ENCODE measurements around the gene CNNM2. TPM values are rescaled to one million over a fixed set of nuclear protein-coding genes. Genes with fewer than 3 reads are reported as not detected.

The CNNM2 gene
- total RNA-seq, 1 experiment from 2014 or later = 4.5 TPM

GRCh38 chr10:103077491-103078308 lies 159.6 kb downstream of the CNNM2 start:
- DNase-seq = no peak
- no peaks in the 10 kb centered on the region for H3K27me3 ChIP-seq (ENCODE audit: control insufficient read depth, insufficient read depth, low read length)

GRCh38 chr10:103078309-103078615 lies 160.2 kb downstream of the CNNM2 start:
- Histone ChIP-seq H3K36me3 (replicated peaks; ENCODE audit: control insufficient read depth, insufficient read depth, low read length) (peaks cover 1% of the 10 kb centered on the region; the same call in 1 of the 2 replicates), H3K27me3 (ENCODE audit: control insufficient read depth, insufficient read depth, low read length) (no peaks in the 10 kb centered on the region), H3K4me3 (ENCODE audit: insufficient read depth, low read depth, low read length) (no peak overlapping the region)
- no peak for DNase-seq

More at GRCh38 chr10:103077491-103078308, 159.6 kb downstream of the CNNM2 start:
- Histone ChIP-seq H3K4me3 (ENCODE audit: insufficient read depth, low read depth, low read length) (no peak overlapping the region), H3K36me3 (replicated peaks; ENCODE audit: control insufficient read depth, insufficient read depth, low read length) (peaks cover 1% of the 10 kb centered on the region; the same call in 1 of the 2 replicates)

DNA sequence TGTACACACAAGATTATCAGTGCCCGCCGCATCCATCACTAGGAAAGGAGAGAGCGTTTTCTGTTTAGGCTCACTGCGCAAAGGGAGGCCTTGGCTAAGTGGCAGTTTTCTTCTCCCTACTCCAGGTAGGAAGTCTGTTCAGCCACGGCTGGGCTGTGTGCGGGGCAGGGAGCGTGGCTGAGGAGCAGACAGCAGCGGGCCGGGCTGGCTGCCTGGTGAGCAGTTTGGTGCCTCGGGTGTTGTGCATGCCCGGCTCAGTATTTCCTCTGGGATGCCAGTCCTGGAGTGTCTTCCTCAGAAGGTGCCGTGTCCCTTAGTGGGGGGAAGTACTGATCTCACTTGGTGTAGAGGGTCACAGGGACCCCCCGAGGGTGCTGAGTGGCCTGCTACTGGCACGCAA lies 160.6 kb downstream of the CNNM2 start:
- H3K4me3 ChIP-seq (ENCODE audit: insufficient read depth, low read depth, low read length) = no peak overlapping the region
- no peak for DNase-seq
- H3K36me3 ChIP-seq (replicated peaks; ENCODE audit: control insufficient read depth, insufficient read depth, low read length) = peaks cover 1% of the 10 kb centered on the region; the same call in 1 of the 2 replicates
- no peaks in the 10 kb centered on the region for H3K27me3 ChIP-seq (ENCODE audit: control insufficient read depth, insufficient read depth, low read length)

- H3K27me3 ChIP-seq (ENCODE audit: control insufficient read depth, insufficient read depth, low read length) = no peaks in the 10 kb centered on the region
- H3K36me3 ChIP-seq (replicated peaks; ENCODE audit: control insufficient read depth, insufficient read depth, low read length) = peaks cover 1% of the 10 kb centered on the region; the same call in 1 of the 2 replicates
- no peak for DNase-seq
- H3K4me3 ChIP-seq (ENCODE audit: insufficient read depth, low read depth, low read length) = no peak overlapping the region
These were observed 161.0 kb downstream of the CNNM2 start for GRCh38 chr10:103079100-103079499.

- Histone ChIP-seq H3K36me3 (replicated peaks; ENCODE audit: control insufficient read depth, insufficient read depth, low read length) (peaks cover 1% of the 10 kb centered on the region), H3K4me3 (ENCODE audit: insufficient read depth, low read depth, low read length) (no peak overlapping the region), H3K27me3 (ENCODE audit: control insufficient read depth, insufficient read depth, low read length) (no peaks in the 10 kb centered on the region)
- no peak for DNase-seq
These were observed 161.9 kb downstream of the CNNM2 start for GRCh38 chr10:103079946-103080345.

DNA sequence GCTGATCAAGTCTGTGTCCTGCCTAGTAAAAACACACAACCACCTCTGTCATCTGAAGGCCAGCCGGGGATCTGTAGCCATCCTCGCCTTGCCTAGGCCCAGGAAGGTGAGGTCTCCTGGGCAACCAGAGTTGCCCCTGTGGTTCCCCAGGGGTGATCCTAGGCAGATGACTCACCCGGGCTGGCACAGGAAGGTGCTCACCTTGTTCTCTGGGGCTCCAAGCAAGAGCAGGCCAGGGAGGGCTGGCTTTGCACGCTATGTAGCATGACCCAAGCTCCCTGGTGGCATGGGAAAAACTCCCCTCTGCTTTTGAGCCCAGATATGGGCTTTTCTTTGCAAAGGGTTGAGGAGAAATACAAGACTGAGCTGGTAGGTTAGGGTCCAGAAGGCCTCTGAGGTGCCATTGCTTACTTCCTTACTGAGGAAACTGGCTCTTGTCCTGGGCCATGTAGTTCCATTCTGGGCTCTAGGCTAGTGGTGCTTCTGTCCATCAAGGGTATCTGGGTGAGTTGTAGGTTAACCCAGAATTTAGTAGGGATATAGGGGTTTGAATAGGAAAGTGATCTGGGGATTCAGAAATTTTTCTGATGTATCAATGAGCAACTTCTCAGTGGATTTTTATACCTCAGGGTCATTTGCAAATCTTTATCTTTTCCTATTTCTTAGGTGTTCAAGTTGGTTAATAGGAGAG lies 162.9 kb downstream of the CNNM2 start:
- Histone ChIP-seq H3K4me3 (ENCODE audit: insufficient read depth, low read depth, low read length) (no peak overlapping the region), H3K27me3 (ENCODE audit: control insufficient read depth, insufficient read depth, low read length) (no peaks in the 10 kb centered on the region), H3K36me3 (replicated peaks; ENCODE audit: control insufficient read depth, insufficient read depth, low read length) (peaks cover 1% of the 10 kb centered on the region)
- no peak for DNase-seq

- Histone ChIP-seq H3K36me3 (replicated peaks; ENCODE audit: control insufficient read depth, insufficient read depth, low read length) (peaks cover 3% of the 10 kb centered on the region), H3K27me3 (ENCODE audit: control insufficient read depth, insufficient read depth, low read length) (no peaks in the 10 kb centered on the region), H3K4me3 (ENCODE audit: insufficient read depth, low read depth, low read length) (no peak overlapping the region)
- DNase-seq = no peak
These were observed 164.6 kb downstream of the CNNM2 start for GRCh38 chr10:103082683-103083082.

DNA sequence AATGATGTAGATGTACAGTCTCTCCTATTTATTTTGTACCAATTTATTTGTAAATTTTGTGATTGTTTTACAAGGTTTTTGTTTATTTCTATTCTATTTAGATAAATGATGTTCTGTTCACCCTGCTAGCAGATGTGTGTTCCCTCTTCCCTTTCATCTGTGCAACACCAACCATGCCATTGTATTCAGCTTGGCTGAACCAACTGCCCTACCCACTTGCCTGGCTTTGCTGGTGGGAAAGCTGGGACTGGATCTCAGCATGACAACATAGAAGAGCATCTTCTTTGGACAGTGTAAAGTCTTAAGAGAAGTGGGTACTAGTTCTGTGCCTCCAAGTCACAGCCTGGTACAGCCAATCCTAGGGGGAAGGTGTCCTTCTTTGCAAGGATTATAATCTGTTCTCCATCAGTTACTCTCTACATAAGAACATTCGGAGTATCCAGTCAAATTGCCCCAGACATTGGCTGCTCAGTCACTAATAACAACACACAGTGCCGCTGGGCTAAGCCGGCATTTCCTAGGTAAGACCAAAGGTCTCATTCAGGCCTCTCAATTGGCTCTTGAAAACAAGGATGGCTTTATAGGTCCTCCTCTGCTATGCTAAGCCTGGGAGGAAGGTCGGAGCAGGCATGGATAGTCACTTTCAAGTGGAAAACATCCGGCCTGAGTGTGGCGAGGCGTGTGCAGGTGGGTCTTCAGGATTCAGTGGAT lies 165.3 kb downstream of the CNNM2 start:
- no peak for DNase-seq
- Histone ChIP-seq H3K27me3 (ENCODE audit: control insufficient read depth, insufficient read depth, low read length) (no peaks in the 10 kb centered on the region), H3K36me3 (replicated peaks; ENCODE audit: control insufficient read depth, insufficient read depth, low read length) (peaks cover 3% of the 10 kb centered on the region), H3K4me3 (ENCODE audit: insufficient read depth, low read depth, low read length) (no peak overlapping the region)

DNA sequence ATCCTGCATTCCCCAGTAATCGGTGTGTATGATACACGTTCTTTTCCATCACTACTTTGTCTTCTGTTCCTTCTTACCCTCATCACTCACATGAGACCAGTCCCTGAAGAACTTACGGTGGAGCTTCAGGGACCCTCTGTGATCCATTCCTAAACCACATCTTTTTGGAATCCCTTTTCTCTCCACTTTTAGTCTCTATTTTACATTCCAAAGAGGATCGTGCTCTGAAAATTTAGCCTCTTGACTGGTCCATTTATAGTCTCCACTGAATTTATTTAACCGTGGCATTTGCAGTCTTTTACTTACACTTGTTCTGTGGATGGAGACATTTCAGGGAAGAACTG lies 165.9 kb downstream of the CNNM2 start:
- Histone ChIP-seq H3K27me3 (ENCODE audit: control insufficient read depth, insufficient read depth, low read length) (no peaks in the 10 kb centered on the region), H3K36me3 (replicated peaks; ENCODE audit: control insufficient read depth, insufficient read depth, low read length) (peaks cover 6% of the 10 kb centered on the region), H3K4me3 (ENCODE audit: insufficient read depth, low read depth, low read length) (no peak overlapping the region)
- no peak for DNase-seq

GRCh38 chr10:103086261-103086660 lies 168.2 kb downstream of the CNNM2 start:
- DNase-seq = no peak
- Histone ChIP-seq H3K27me3 (ENCODE audit: control insufficient read depth, insufficient read depth, low read length) (no peaks in the 10 kb centered on the region), H3K4me3 (ENCODE audit: insufficient read depth, low read depth, low read length) (no peak overlapping the region), H3K36me3 (replicated peaks; ENCODE audit: control insufficient read depth, insufficient read depth, low read length) (peaks cover 22% of the 10 kb centered on the region)

- DNase-seq = no peak
- peaks cover 27% of the 10 kb centered on the region for H3K36me3 ChIP-seq (replicated peaks; ENCODE audit: control insufficient read depth, insufficient read depth, low read length)
- no peak overlapping the region for H3K4me3 ChIP-seq (ENCODE audit: insufficient read depth, low read depth, low read length)
- H3K27me3 ChIP-seq (ENCODE audit: control insufficient read depth, insufficient read depth, low read length) = no peaks in the 10 kb centered on the region
These were observed 168.7 kb downstream of the CNNM2 start for GRCh38 chr10:103086799-103087198.

GRCh38 chr10:103089493-103089892 lies 171.4 kb downstream of the CNNM2 start:
- peaks cover 41% of the 10 kb centered on the region for H3K36me3 ChIP-seq (replicated peaks; ENCODE audit: control insufficient read depth, insufficient read depth, low read length)

DNA sequence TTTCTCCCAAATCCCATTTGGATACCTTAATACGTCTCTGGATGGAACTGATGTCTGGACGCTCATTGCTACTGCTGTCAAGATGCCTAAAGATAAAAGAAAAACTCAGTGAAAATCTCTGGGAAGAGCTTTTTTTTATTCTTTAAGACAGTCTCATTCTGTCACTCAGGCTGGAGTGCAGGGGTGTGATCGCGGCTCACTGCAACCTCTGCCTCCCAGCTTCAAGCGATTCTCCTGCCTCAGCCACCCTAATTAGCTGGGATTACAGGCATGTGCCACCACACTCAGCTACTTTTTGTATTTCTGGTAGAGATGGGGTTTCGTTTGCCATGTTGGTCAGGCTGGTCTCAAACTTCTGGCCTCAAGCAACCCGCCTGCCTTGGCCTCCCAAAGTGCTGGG lies 172.8 kb downstream of the CNNM2 start:
- no peaks in the 10 kb centered on the region for H3K27me3 ChIP-seq (ENCODE audit: control insufficient read depth, insufficient read depth, low read length)
- H3K36me3 ChIP-seq (replicated peaks; ENCODE audit: control insufficient read depth, insufficient read depth, low read length) = peaks cover 41% of the 10 kb centered on the region
- no peak for DNase-seq
- no peak overlapping the region for H3K4me3 ChIP-seq (ENCODE audit: insufficient read depth, low read depth, low read length)

More at GRCh38 chr10:103089493-103089892, 171.4 kb downstream of the CNNM2 start:
- DNase-seq = no peak
- Histone ChIP-seq H3K4me3 (ENCODE audit: insufficient read depth, low read depth, low read length) (no peak overlapping the region), H3K27me3 (ENCODE audit: control insufficient read depth, insufficient read depth, low read length) (no peaks in the 10 kb centered on the region)

DNA sequence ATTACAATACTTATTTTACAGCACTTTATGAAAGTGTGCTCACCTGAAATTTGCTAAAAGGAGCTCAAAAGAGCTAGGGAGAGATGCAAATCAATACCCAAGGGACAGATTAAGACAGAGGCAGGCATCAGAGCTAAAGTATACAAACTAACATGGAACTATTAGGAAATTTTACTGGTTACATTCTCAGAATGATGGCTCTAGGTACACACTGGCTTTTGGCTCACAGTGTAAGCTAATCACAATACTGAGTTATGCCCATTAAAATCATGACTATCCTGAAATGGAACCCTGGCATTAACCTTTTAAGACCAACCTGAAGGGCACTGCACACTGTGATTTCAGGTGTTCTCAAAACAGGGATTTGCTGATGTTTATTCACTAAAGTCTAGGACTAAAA lies 176.9 kb downstream of the CNNM2 start:
- DNase-seq = no peak
- no peak overlapping the region for H3K4me3 ChIP-seq (ENCODE audit: insufficient read depth, low read depth, low read length)
- H3K36me3 ChIP-seq (replicated peaks; ENCODE audit: control insufficient read depth, insufficient read depth, low read length) = peaks cover 37% of the 10 kb centered on the region
- no peaks in the 10 kb centered on the region for H3K27me3 ChIP-seq (ENCODE audit: control insufficient read depth, insufficient read depth, low read length)

- Histone ChIP-seq H3K27me3 (ENCODE audit: control insufficient read depth, insufficient read depth, low read length) (no peaks in the 10 kb centered on the region), H3K4me3 (ENCODE audit: insufficient read depth, low read depth, low read length) (no peak overlapping the region), H3K36me3 (replicated peaks; ENCODE audit: control insufficient read depth, insufficient read depth, low read length) (peaks cover 30% of the 10 kb centered on the region)
- DNase-seq = no peak
These were observed 178.0 kb downstream of the CNNM2 start for GRCh38 chr10:103096130-103096529.
